GM19395 (cell line): ENCODE data around the gene STOX2.

Experiments used
- ATAC-seq: cut with Tn5 transposase; IDR thresholded peaks from one replicate; pipeline ENCODE4 v1.9.1; 2021; ENCODE audit warnings: mild to moderate bottlenecking, moderate library complexity; ENCODE audit not compliant: unreplicated experiment

The STOX2 gene

GRCh38 chr4:183889190-183889589 lies 15.9 kb upstream of the STOX2 start:
- ATAC-seq: no peak

GRCh38 chr4:183897193-183897592 lies 7.9 kb upstream of the STOX2 start:
- no peak for ATAC-seq

GRCh38 chr4:183898456-183898855 lies 6.7 kb upstream of the STOX2 start:
- no peak for ATAC-seq

- ATAC-seq: no peak
Measured at GRCh38 chr4:183903021-183903760, 1.9 kb upstream of the STOX2 start.

- ATAC-seq: no peak
Measured at GRCh38 chr4:183905593-183906488, 734 bp downstream of the STOX2 start.

- no peak for ATAC-seq
Measured at GRCh38 chr4:183906489-183906738, 1.3 kb downstream of the STOX2 start.

- ATAC-seq: no peak
Measured at GRCh38 chr4:183906739-183907651, 1.9 kb downstream of the STOX2 start.

GRCh38 chr4:183907871-183908683 lies 3.0 kb downstream of the STOX2 start:
- no peak for ATAC-seq

- no peak for ATAC-seq
Measured at GRCh38 chr4:183909187-183909586, 4.1 kb downstream of the STOX2 start.

GRCh38 chr4:183909801-183910200 lies 4.7 kb downstream of the STOX2 start:
- no peak for ATAC-seq

GRCh38 chr4:183912585-183912984 lies 7.5 kb downstream of the STOX2 start:
- ATAC-seq: no peak

- no peak for ATAC-seq
Measured at GRCh38 chr4:183915976-183916375, 10.9 kb downstream of the STOX2 start.

GRCh38 chr4:183918696-183919095 lies 13.6 kb downstream of the STOX2 start:
- no peak for ATAC-seq

GRCh38 chr4:183919141-183919540 lies 14.0 kb downstream of the STOX2 start:
- no peak for ATAC-seq

- ATAC-seq: no peak
Measured at GRCh38 chr4:183920512-183920911, 15.4 kb downstream of the STOX2 start.

GRCh38 chr4:183921335-183921734 lies 16.2 kb downstream of the STOX2 start:
- no peak for ATAC-seq

GRCh38 chr4:183924362-183925044 lies 19.4 kb downstream of the STOX2 start:
- ATAC-seq: no peak

- no peak for ATAC-seq
Measured at GRCh38 chr4:183926950-183927349, 21.8 kb downstream of the STOX2 start.

- no peak for ATAC-seq
Measured at GRCh38 chr4:183932576-183932975, 27.5 kb downstream of the STOX2 start.

GRCh38 chr4:183934761-183935160 lies 29.7 kb downstream of the STOX2 start:
- no peak for ATAC-seq
